Osteoblast (primary cell): ENCODE data around the gene GLI1. TPM values are rescaled to one million over a fixed set of nuclear protein-coding genes. Genes with fewer than 3 reads are reported as not detected.

ENCODE experiments used
- DNase-seq: peaks from one replicate; pipeline ENCODE4 v3.0.0; 2011; ENCODE audit warnings: low spot score, mixed read lengths; ENCODE audit not compliant: insufficient read length; ENCODE audit errors: missing footprints
- H2AFZ ChIP-seq: 2 replicates; pipeline ENCODE4 v1.6.0; 2011; ENCODE audit warnings: mild to moderate bottlenecking, low read length
- H3K27ac ChIP-seq: 2 replicates; pipeline ENCODE4 v1.5.1; 2011; ENCODE audit warnings: mild to moderate bottlenecking, low read depth, low read length, moderate library complexity
- H3K27me3 ChIP-seq: 2 replicates; pipeline ENCODE4 v1.6.0; 2012; ENCODE audit warnings: mild to moderate bottlenecking, control low read depth, inconsistent platforms, low read length, moderate library complexity; ENCODE audit not compliant: insufficient read depth
- H3K36me3 ChIP-seq: 2 replicates; pipeline ENCODE4 v1.5.1; 2011; ENCODE audit warnings: mild to moderate bottlenecking, low read length, control low read depth, moderate library complexity; ENCODE audit not compliant: insufficient read depth
- H3K4me1 ChIP-seq: 2 replicates; pipeline ENCODE4 v1.5.1; 2011; ENCODE audit warnings: mild to moderate bottlenecking, low read length, control low read depth, moderate library complexity; ENCODE audit not compliant: insufficient read depth
- H3K4me2 ChIP-seq: 2 replicates; pipeline ENCODE4 v1.6.0; 2011; ENCODE audit warnings: mild to moderate bottlenecking, low read length; ENCODE audit not compliant: insufficient read depth
- H3K4me3 ChIP-seq: fragments of 200-600 bp; sonication (generic); 3 replicates; pipeline ENCODE4 v1.5.1; 2012; ENCODE audit warnings: mild to moderate bottlenecking, low read length, inconsistent platforms; ENCODE audit not compliant: insufficient read depth
- H3K79me2 ChIP-seq: 2 replicates; pipeline ENCODE4 v1.6.0; 2012; ENCODE audit warnings: mild to moderate bottlenecking, low read length, control low read depth, inconsistent platforms; ENCODE audit not compliant: insufficient read depth
- H3K9me3 ChIP-seq: 2 replicates; pipeline ENCODE4 v1.5.1; 2011; ENCODE audit warnings: low read depth, low read length, control low read depth
- H4K20me1 ChIP-seq: 2 replicates; pipeline ENCODE4 v1.6.0; 2012; ENCODE audit warnings: mild to moderate bottlenecking, low read length, control low read depth; ENCODE audit not compliant: insufficient read depth
- CTCF ChIP-seq: IDR thresholded peaks from 2 replicates; pipeline ENCODE4 v1.5.1; 2011; ENCODE audit warnings: mild to moderate bottlenecking, low read depth, low read length, moderate library complexity; ENCODE audit errors: extremely low read depth
- small RNA-seq: library from RNA; depleted of rRNA; stranded (forward); fragments of <200 nt; gene quantifications from one replicate; pipeline ENCODE3, GENCODE V24; 2012
- total RNA-seq: library from RNA; depleted of rRNA; stranded (reverse); fragments of >200 nt; gene quantifications from 2 replicates; pipeline ENCODE4 v1.2.3, GENCODE V29; 2012

The GLI1 gene
- total RNA-seq, 1 donor, result 0.36 TPM

GRCh38 chr12:57519796-57520052 lies 60.1 kb downstream of the GLI1 start:
- H3K27ac ChIP-seq, result peak overlapping the region; percentile 99
- H3K36me3 ChIP-seq, result peaks cover 47% of the 10 kb centered on the region
- peak overlapping the region; percentile 83 for H3K4me3 ChIP-seq
- H3K79me2 ChIP-seq, result peaks cover 54% of the 10 kb centered on the region
- H3K4me2 ChIP-seq, result peak overlapping the region; percentile 82
- no peak for DNase-seq
- TF ChIP-seq CTCF, result no peak
- no peaks in the 10 kb centered on the region for H3K27me3 ChIP-seq
- H3K4me1 ChIP-seq, result peaks cover 57% of the 10 kb centered on the region
- H3K9me3 ChIP-seq, result no peaks in the 10 kb centered on the region
- peaks cover 51% of the 10 kb centered on the region for H4K20me1 ChIP-seq
- no peak overlapping the region for H2AFZ ChIP-seq

GRCh38 chr12:57520053-57520818 lies 60.7 kb downstream of the GLI1 start, which contains the start of gene DDIT3:
TSS of gene DDIT3 (minus strand) at chr12:57520514. CDS start at chr12:57517406, 3,108 bp downstream.
- H3K27me3 ChIP-seq, result no peaks in the 10 kb centered on the region
- peaks cover 57% of the 10 kb centered on the region for H3K4me1 ChIP-seq
- peak; percentile 98 for DNase-seq
- peaks cover 59% of the 10 kb centered on the region for H3K79me2 ChIP-seq
- H3K9me3 ChIP-seq, result no peaks in the 10 kb centered on the region
- TF ChIP-seq CTCF, result no peak
- H3K4me2 ChIP-seq, result peak within 1 kb of the TSS; percentile 83
- peak within 1 kb of the TSS; percentile 99 for H3K27ac ChIP-seq
- H3K4me3 ChIP-seq, result peak within 1 kb of the TSS; percentile 83
- H3K36me3 ChIP-seq, result peaks cover 45% of the 10 kb centered on the region
- H4K20me1 ChIP-seq, result peaks cover 56% of the 10 kb centered on the region
- peak within 1 kb of the TSS; percentile 84 for H2AFZ ChIP-seq

GRCh38 chr12:57521525-57522010 lies 62.0 kb downstream of the GLI1 start:
- Histone ChIP-seq H3K9me3 (no peaks in the 10 kb centered on the region), H3K4me3 (peak overlapping the region; percentile 77), H3K4me1 (peaks cover 57% of the 10 kb centered on the region), H3K4me2 (peak overlapping the region; percentile 84), H3K27ac (peak overlapping the region; percentile 96), H3K36me3 (peaks cover 39% of the 10 kb centered on the region), H4K20me1 (peaks cover 54% of the 10 kb centered on the region), H3K79me2 (peaks cover 68% of the 10 kb centered on the region), H2AFZ (peak overlapping the region; percentile 83), H3K27me3 (no peaks in the 10 kb centered on the region)
- DNase-seq, result peak; percentile 84
- TF ChIP-seq CTCF, result no peak

Small RNAs within 50 kb of the gene (small RNA-seq; reads per million reads assigned to genes)
- gene MIR616 (not detected), gene RNU6-879P (not detected)

Other genes with a start within 250 kb of the GLI1 start
- 0.88 and 1.1 TPM in 2 replicates for gene NXPH4, start 243.0 kb upstream of the GLI1 start, total RNA-seq
- 384 and 408 TPM in 2 replicates for gene SHMT2, start 230.1 kb upstream of the GLI1 start, total RNA-seq
- gene STAC3, start 208.6 kb upstream of the GLI1 start, total RNA-seq, result 0.36 and 0.59 TPM in 2 replicates
- 23.2 and 25.0 TPM in 2 replicates for gene R3HDM2, start 28.7 kb upstream of the GLI1 start, total RNA-seq
- not detected in 2 replicates for gene INHBC, start 25.0 kb upstream of the GLI1 start, total RNA-seq
- gene INHBE, start 4.5 kb upstream of the GLI1 start, total RNA-seq, result 0.88 and 3.3 TPM in 2 replicates
- 0.29 and 0.36 TPM in 2 replicates for gene ARHGAP9, start 20.1 kb downstream of the GLI1 start, total RNA-seq
- 171 and 187 TPM in 2 replicates for gene MARS1, start 28.3 kb downstream of the GLI1 start, total RNA-seq
- 118 and 136 TPM in 2 replicates for gene DDIT3, start 60.7 kb downstream of the GLI1 start, total RNA-seq
- 5.0 and 5.8 TPM in 2 replicates for gene MBD6, start 63.0 kb downstream of the GLI1 start, total RNA-seq
- gene DCTN2, start 87.4 kb downstream of the GLI1 start, total RNA-seq, result 123 and 129 TPM in 2 replicates
- 0.29 and 0.36 TPM in 2 replicates for gene KIF5A, start 90.3 kb downstream of the GLI1 start, total RNA-seq
- 32.4 and 36.6 TPM in 2 replicates for gene PIP4K2C, start 131.4 kb downstream of the GLI1 start, total RNA-seq
- gene DTX3, start 145.0 kb downstream of the GLI1 start, total RNA-seq, result 17.1 and 21.4 TPM in 2 replicates
- 20.6 and 23.9 TPM in 2 replicates for gene ARHGEF25, start 151.7 kb downstream of the GLI1 start, total RNA-seq
- gene B4GALNT1, start 173.4 kb downstream of the GLI1 start, total RNA-seq, result 1.1 and 2.9 TPM in 2 replicates
- 152 and 211 TPM in 2 replicates for gene OS9, start 234.3 kb downstream of the GLI1 start, total RNA-seq